Nephron (organoid): ENCODE measurements around the gene TMEM231.

ENCODE experiments used
- H3K27ac Mint-ChIP-seq, 3 experiments: 2 replicates each; pipeline ENCODE4 v1.8.0; 2020; ENCODE audit warnings: mixed read lengths in 3 of 3, mild to moderate bottlenecking in 2 of 3, moderate library complexity in 1 of 3
- H3K27me3 Mint-ChIP-seq: 2 replicates; pipeline ENCODE4 v1.8.0; 2021; ENCODE audit warnings: low read depth, mild to moderate bottlenecking, moderate library complexity, mixed read lengths
- H3K36me3 Mint-ChIP-seq: 2 replicates; pipeline ENCODE4 v1.8.0; 2020; ENCODE audit warnings: low read depth, mixed read lengths
- H3K4me1 Mint-ChIP-seq: 2 replicates; pipeline ENCODE4 v1.8.0; 2020; ENCODE audit warnings: mixed read lengths
- H3K4me3 Mint-ChIP-seq, 3 experiments: 2 replicates each; pipeline ENCODE4 v1.8.0; 2020; ENCODE audit warnings: mild to moderate bottlenecking in 3 of 3, mixed read lengths in 3 of 3, moderate library complexity in 2 of 3
- H3K9me3 Mint-ChIP-seq: 2 replicates; pipeline ENCODE4 v1.8.0; 2020; ENCODE audit warnings: mixed read lengths
- TF ChIP-seq, protein P1 (sequence below), 3 experiments: fragments of 200-600 bp; sonication (generic); IDR thresholded peaks; one replicate each; pipeline ENCODE4 v1.5.0; 2021; ENCODE audit warnings: antibody characterized with exemption in 3 of 3; ENCODE audit not compliant: unreplicated experiment in 3 of 3

The TMEM231 gene

DNA sequence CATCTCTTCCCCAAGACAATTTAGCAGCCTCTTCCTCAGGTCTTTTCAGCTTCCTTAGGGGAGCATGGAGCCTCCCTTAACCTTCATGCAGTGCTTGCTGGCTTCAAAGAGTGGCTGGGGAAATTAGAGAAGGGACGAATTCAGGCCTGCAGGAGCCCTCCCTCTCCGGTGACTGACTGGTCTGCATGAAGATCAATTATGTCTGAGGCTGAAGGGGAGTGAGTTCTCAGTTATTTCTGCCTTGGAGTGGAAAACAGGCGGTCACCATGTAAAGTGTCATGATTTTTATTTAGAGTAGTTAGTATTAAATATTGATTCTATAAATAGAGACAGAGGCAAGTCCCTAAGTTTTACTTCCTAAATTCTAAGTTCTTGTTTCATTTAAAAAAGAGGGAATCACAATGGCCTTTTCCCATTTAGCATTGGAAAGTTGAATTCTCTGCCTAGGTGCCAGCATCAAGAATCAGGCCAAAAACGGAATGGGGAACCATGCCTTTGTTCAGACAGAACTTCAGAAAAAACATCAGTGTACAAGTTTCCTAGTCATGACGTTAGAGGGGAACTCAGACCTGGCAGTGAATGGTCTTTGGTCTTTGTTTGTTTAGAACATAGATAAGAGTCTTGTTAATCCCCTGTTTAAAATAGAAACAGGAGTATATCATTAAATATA lies 14.5 kb upstream of the TMEM231 start:
- H3K27me3 Mint-ChIP-seq, result no peaks in the 10 kb centered on the region
- H3K4me1 Mint-ChIP-seq, result peaks cover 16% of the 10 kb centered on the region
- no peaks in the 10 kb centered on the region for H3K9me3 Mint-ChIP-seq
- peak overlapping the region in 2 of 3 experiments; percentile 39 to 46 for H3K4me3 Mint-ChIP-seq
- TF ChIP-seq, protein P1, sequence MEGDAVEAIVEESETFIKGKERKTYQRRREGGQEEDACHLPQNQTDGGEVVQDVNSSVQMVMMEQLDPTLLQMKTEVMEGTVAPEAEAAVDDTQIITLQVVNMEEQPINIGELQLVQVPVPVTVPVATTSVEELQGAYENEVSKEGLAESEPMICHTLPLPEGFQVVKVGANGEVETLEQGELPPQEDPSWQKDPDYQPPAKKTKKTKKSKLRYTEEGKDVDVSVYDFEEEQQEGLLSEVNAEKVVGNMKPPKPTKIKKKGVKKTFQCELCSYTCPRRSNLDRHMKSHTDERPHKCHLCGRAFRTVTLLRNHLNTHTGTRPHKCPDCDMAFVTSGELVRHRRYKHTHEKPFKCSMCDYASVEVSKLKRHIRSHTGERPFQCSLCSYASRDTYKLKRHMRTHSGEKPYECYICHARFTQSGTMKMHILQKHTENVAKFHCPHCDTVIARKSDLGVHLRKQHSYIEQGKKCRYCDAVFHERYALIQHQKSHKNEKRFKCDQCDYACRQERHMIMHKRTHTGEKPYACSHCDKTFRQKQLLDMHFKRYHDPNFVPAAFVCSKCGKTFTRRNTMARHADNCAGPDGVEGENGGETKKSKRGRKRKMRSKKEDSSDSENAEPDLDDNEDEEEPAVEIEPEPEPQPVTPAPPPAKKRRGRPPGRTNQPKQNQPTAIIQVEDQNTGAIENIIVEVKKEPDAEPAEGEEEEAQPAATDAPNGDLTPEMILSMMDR (IDR thresholded peaks at IDR 0.05; ENCODE audit: unreplicated experiment in 3 of 3), result no peak
- no peak overlapping the region for H3K27ac Mint-ChIP-seq
- H3K36me3 Mint-ChIP-seq, result peaks cover 53% of the 10 kb centered on the region

DNA sequence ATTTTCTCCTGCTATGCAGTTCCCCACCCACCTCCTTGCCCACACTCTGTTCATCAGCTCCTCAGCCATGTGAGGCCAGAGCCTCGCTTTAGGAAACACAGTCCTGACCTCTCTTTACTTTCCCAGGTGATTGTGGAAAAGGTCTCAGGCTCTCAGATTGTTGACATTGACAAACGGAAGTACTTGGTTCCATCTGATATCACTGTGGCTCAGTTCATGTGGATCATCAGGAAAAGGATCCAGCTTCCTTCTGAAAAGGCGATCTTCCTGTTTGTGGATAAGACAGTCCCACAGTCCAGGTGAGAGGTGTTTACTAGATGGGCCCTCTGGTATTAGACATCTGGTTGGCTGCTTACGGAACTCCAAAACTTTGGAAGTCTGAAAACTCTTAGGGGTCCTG lies 11.9 kb upstream of the TMEM231 start:
- TF ChIP-seq, protein P1 (IDR thresholded peaks at IDR 0.05; ENCODE audit: unreplicated experiment in 3 of 3), result no peak
- Mint-ChIP-seq H3K27ac (no peak overlapping the region), H3K36me3 (peaks cover 35% of the 10 kb centered on the region)

DNA sequence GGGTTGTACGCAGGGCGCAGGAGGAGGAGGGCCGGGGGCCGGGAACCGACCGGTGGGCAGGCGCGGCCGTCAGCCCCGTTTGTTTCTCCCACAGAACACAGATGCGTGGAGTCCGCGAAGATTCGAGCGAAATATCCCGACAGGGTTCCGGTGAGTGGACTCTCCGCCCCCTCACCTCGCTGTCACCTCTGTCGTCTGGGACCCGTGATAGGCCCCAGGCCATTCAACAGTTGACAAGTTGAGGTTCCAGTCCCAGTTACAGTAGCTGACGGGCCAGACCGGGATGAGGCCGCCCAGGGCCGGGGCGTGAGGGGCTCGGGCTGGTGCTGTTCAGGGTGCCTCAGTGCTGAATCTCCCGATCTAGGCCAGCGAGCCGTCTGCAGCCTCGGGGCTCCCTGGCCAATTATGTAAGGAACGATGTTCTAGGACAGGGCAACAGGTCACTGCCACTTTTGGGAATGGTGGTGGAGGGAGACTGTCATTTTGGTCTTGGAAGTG lies 10.8 kb upstream of the TMEM231 start:
- Mint-ChIP-seq H3K4me1 (peaks cover 16% of the 10 kb centered on the region), H3K9me3 (no peaks in the 10 kb centered on the region), H3K4me3 (peak overlapping the region; percentile 96 to 100 (median 98)), H3K27ac (peak overlapping the region in 2 of 3 experiments; percentile 43 to 61), H3K27me3 (no peaks in the 10 kb centered on the region), H3K36me3 (peaks cover 27% of the 10 kb centered on the region)
- TF ChIP-seq, protein P1 (IDR thresholded peaks at IDR 0.05; ENCODE audit: unreplicated experiment in 3 of 3), result no peak

More for the DNA sequence above, 11.9 kb upstream of the TMEM231 start:
- no peaks in the 10 kb centered on the region for H3K27me3 Mint-ChIP-seq
- peak overlapping the region; percentile 96 to 100 (median 98) for H3K4me3 Mint-ChIP-seq
- H3K9me3 Mint-ChIP-seq, result no peaks in the 10 kb centered on the region
- peaks cover 16% of the 10 kb centered on the region for H3K4me1 Mint-ChIP-seq

DNA sequence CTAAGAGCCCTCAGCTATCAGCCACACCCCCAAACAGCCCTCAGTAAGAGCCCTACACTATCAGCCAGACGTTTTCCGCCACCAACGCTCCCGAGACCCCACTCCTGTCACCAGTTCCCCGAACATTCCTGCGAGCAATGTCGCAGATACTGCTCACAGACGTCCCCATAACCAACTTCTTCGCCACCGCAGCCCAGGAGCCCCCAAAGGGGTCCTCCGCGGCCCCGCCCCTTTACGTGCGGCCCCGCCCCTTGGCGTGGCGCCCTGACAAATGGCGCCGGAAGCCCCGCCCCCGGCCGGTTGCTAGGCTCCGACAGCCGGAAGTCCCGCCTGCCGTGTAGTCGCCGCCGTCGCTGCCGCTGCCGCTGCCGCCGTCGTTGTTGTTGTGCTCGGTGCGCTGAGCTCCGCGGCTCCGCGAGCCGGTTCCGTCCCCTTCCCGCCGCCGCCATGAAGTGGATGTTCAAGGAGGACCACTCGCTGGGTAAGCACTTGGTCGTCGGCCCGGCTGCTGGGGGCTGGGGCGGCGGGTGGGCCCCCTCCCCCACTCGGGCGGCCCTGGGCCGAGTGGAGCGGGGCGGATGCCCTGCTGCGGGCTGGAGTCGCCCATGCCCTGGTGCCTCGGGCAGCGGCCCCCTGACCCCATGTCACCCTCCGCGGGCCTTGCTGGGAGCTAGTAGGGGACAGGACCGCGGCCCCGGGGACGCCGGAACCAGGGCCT lies 10.1 kb upstream of the TMEM231 start, which contains the start of gene GABARAPL2:
Gene GABARAPL2, plus strand, starts transcription at position 340 of the 718 bp plus-strand sequence. Its CDS starts 108 bp downstream, at position 448.
- H3K4me1 Mint-ChIP-seq, result peaks cover 16% of the 10 kb centered on the region
- H3K9me3 Mint-ChIP-seq, result no peaks in the 10 kb centered on the region
- H3K27me3 Mint-ChIP-seq, result no peaks in the 10 kb centered on the region
- peak within 1 kb of the TSS; percentile 37 to 93 (median 88) for H3K27ac Mint-ChIP-seq
- TF ChIP-seq, protein P1 (IDR thresholded peaks at IDR 0.05; ENCODE audit: unreplicated experiment in 3 of 3), result no peak
- H3K36me3 Mint-ChIP-seq, result peaks cover 23% of the 10 kb centered on the region
- peak within 1 kb of the TSS; percentile 96 to 100 (median 98) for H3K4me3 Mint-ChIP-seq

DNA sequence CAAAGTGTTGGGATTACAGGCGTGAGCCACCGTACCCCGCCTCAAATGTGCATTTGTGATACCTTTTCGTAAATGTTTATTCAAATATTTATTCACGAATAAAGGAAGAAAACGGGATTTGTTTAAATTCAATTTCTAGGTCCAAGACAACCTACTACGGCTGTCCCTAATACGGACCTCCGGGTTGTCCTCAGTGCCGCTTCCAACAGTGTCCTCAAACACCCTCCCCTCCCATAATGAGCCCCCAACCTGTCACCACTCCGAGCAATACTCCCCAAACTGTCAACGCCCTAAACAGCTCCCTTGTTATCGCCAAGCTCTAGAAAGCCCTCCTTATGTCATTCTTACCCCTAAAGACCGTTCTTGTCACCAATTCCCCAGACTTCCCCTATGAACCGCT lies 9.6 kb upstream of the TMEM231 start:
- TF ChIP-seq, protein P1 (IDR thresholded peaks at IDR 0.05; ENCODE audit: unreplicated experiment in 3 of 3), result no peak
- peaks cover 20% of the 10 kb centered on the region for H3K36me3 Mint-ChIP-seq
- peak overlapping the region; percentile 37 to 93 (median 88) for H3K27ac Mint-ChIP-seq
- no peaks in the 10 kb centered on the region for H3K27me3 Mint-ChIP-seq
- no peaks in the 10 kb centered on the region for H3K9me3 Mint-ChIP-seq
- H3K4me3 Mint-ChIP-seq, result peak overlapping the region; percentile 96 to 100 (median 98)
- H3K4me1 Mint-ChIP-seq, result peaks cover 16% of the 10 kb centered on the region
